Erythroblast (primary cell): Measurements from ENCODE around the gene RFX3.
"Not testable (repeated sequence)": the region's sequence is repeated elsewhere in the genome, so short reads cannot be mapped to it uniquely, and the experiment has no call there.

ENCODE experiments used
- GATA1 ChIP-seq: IDR thresholded peaks from 2 replicates; pipeline ENCODE4 v1.6.1; 2011; ENCODE audit warnings: low read depth, mild to moderate bottlenecking, control low read depth, low read length, moderate library complexity
- POLR2A ChIP-seq: IDR thresholded peaks from 2 replicates; pipeline ENCODE4 v1.6.1; 2011; ENCODE audit warnings: mild to moderate bottlenecking, low read length

- not testable (repeated sequence) for TF ChIP-seq POLR2A, GATA1
Observed at GRCh38 chr9:3312595-3312994, 213.2 kb downstream of the RFX3 start.
